Measurements from ENCODE around the gene RASD1. TPM values are rescaled to one million over a fixed set of nuclear protein-coding genes. Genes with fewer than 3 reads are reported as not detected.

RASD1 gene
- total RNA-seq, 1 donor from 2014 or later = 0.94 TPM

GRCh38 chr17:17445925-17446665, 50.1 kb downstream of the RASD1 start:
- DNase-seq (ENCODE audit: low read depth) = peak; percentile 95

GRCh38 chr17:17445296-17445924, 50.8 kb downstream of the RASD1 start:
- no peak for DNase-seq (ENCODE audit: low read depth)

Other genes starting within 250 kb of the RASD1 start
- gene COPS3, start 215.1 kb downstream of the RASD1 start, total RNA-seq = 85.2 and 104 TPM in 2 replicates
- gene NT5M, start 193.0 kb downstream of the RASD1 start, total RNA-seq = 12.4 and 19.3 TPM in 2 replicates
- gene MED9, start 19.4 kb downstream of the RASD1 start, total RNA-seq = 17.1 and 22.4 TPM in 2 replicates
- 36.6 and 40.3 TPM in 2 replicates for gene PEMT, start 95.3 kb upstream of the RASD1 start, total RNA-seq
- gene RAI1, start 185.1 kb upstream of the RASD1 start, total RNA-seq = 6.5 and 9.1 TPM in 2 replicates